HG02840 (cell line): ENCODE measurements around the gene ATP1A2.

Experiments used
- ATAC-seq: cut with Tn5 transposase; IDR thresholded peaks from one replicate; pipeline ENCODE4 v1.9.1; 2021; ENCODE audit warnings: mild to moderate bottlenecking, moderate library complexity, moderate number of reproducible peaks; ENCODE audit not compliant: unreplicated experiment, low FRiP score

The ATP1A2 gene

GRCh38 chr1:160168609-160169369, 53.2 kb downstream of the ATP1A2 start:
- no peak for ATAC-seq

GRCh38 chr1:160169553-160170399, 54.2 kb downstream of the ATP1A2 start:
- ATAC-seq: no peak

- no peak for ATAC-seq
Observed at GRCh38 chr1:160171354-160171753, 55.8 kb downstream of the ATP1A2 start.

- ATAC-seq: no peak
Observed at GRCh38 chr1:160171980-160172379, 56.4 kb downstream of the ATP1A2 start.

GRCh38 chr1:160177231-160177630, 61.7 kb downstream of the ATP1A2 start:
- ATAC-seq: no peak

GRCh38 chr1:160177667-160178066, 62.1 kb downstream of the ATP1A2 start:
- no peak for ATAC-seq

GRCh38 chr1:160178731-160179130, 63.2 kb downstream of the ATP1A2 start:
- ATAC-seq: no peak

GRCh38 chr1:160179336-160179735, 63.8 kb downstream of the ATP1A2 start:
- ATAC-seq: no peak

- no peak for ATAC-seq
Observed at GRCh38 chr1:160186246-160186645, 70.7 kb downstream of the ATP1A2 start.

- no peak for ATAC-seq
Observed at GRCh38 chr1:160186729-160187128, 71.2 kb downstream of the ATP1A2 start.

GRCh38 chr1:160187407-160187806, 71.8 kb downstream of the ATP1A2 start:
- ATAC-seq: no peak

- no peak for ATAC-seq
Observed at GRCh38 chr1:160188341-160188740, 72.8 kb downstream of the ATP1A2 start.

- ATAC-seq: no peak
Observed at GRCh38 chr1:160189649-160190625, 74.4 kb downstream of the ATP1A2 start, which contains the start of gene CASQ1. TSS of gene CASQ1 (plus strand) at chr1:160190575. CDS start at chr1:160190752, 177 bp downstream.

GRCh38 chr1:160191756-160192155, 76.2 kb downstream of the ATP1A2 start:
- ATAC-seq: no peak

- no peak for ATAC-seq
Observed at GRCh38 chr1:160192234-160192633, 76.7 kb downstream of the ATP1A2 start.
